Measurements from ENCODE around the gene BRAP. TPM values are rescaled to one million over a fixed set of nuclear protein-coding genes. Genes with fewer than 3 reads are reported as not detected.

Gene BRAP
- total and polyA plus RNA-seq, 2 donors (not counting 1 experiment from before 2014, with no cell fraction given), result 19.0 to 21.4 TPM

DNA sequence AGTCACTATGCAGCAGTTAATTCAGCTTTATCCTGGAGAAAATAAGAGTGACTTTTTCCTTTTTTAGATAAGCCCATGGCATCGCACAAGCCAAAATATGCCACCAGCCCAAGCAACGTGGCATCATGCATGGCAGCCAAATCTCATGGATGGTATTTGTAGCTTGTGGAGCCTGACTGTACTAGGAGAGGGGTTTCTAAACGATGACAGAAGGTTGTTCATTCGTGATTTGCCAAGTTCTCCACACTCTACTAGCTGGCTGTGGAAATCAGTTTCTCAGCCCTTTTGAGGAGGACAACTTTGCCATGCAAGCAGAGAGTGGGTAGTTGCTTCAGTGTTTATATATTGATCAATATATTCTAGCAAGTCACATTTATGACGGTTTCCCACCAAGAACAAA, 45.2 kb downstream of the BRAP start:
- Histone ChIP-seq H3K36me3 (ENCODE audit: control insufficient read depth, insufficient read depth, low read length) (peaks cover 5% of the 10 kb centered on the region), H3K27me3 (ENCODE audit: control insufficient read depth, insufficient read depth, low read length) (no peaks in the 10 kb centered on the region), H3K9ac (ENCODE audit: insufficient read depth, low read length) (no peak overlapping the region), H2AFZ (ENCODE audit: low read length) (no peak overlapping the region), H4K20me1 (ENCODE audit: control insufficient read depth, extremely low read depth, insufficient read depth, low read length) (no peaks in the 10 kb centered on the region), H3K4me2 (ENCODE audit: extremely low read depth, insufficient read depth, low read length) (no peak overlapping the region), H3K27ac (ENCODE audit: insufficient read depth, low read length) (no peak overlapping the region), H3K4me1 (ENCODE audit: control insufficient read depth, extremely low read depth, insufficient read depth, low read length) (peaks cover 21% of the 10 kb centered on the region), H3K79me2 (ENCODE audit: control insufficient read depth, insufficient read depth, low read length) (no peaks in the 10 kb centered on the region), H3K9me3 (ENCODE audit: control insufficient read depth, insufficient read depth, low read depth, low read length) (no peaks in the 10 kb centered on the region), H3K4me3 (replicated peaks in 1 of 4; ENCODE audit: control extremely low read depth in 1 of 4, insufficient read depth in 1 of 4, low read depth in 3 of 4, low read length in 4 of 4) (no peak overlapping the region)
- DNase-seq (ENCODE audit: low read depth in 2 of 2), result no peak
- TF ChIP-seq CTCF (conservative IDR thresholded peaks at IDR 0.05 in 1 of 2, IDR thresholded peaks at IDR 0.05 in 1 of 2; ENCODE audit: low read depth in 1 of 2, low read length in 2 of 2) (no peak), EZH2 (IDR thresholded peaks at IDR 0.05; ENCODE audit: low read length, missing control alignments) (no peak)

- no peak overlapping the region for H3K9ac ChIP-seq (ENCODE audit: insufficient read depth, low read length)
- H3K79me2 ChIP-seq (ENCODE audit: control insufficient read depth, insufficient read depth, low read length), result no peaks in the 10 kb centered on the region
- H3K36me3 ChIP-seq (ENCODE audit: control insufficient read depth, insufficient read depth, low read length), result no peaks in the 10 kb centered on the region
- no peak overlapping the region for H3K27ac ChIP-seq (ENCODE audit: insufficient read depth, low read length)
- TF ChIP-seq EZH2 (IDR thresholded peaks at IDR 0.05; ENCODE audit: low read length, missing control alignments), result no peak
- no peak for TF ChIP-seq CTCF (conservative IDR thresholded peaks at IDR 0.05 in 1 of 2, IDR thresholded peaks at IDR 0.05 in 1 of 2; ENCODE audit: low read depth in 1 of 2, low read length in 2 of 2)
- no peak overlapping the region for H3K4me3 ChIP-seq (replicated peaks in 1 of 4; ENCODE audit: control extremely low read depth in 1 of 4, insufficient read depth in 1 of 4, low read depth in 3 of 4, low read length in 4 of 4)
- no peak overlapping the region for H2AFZ ChIP-seq (ENCODE audit: low read length)
- H3K27me3 ChIP-seq (ENCODE audit: control insufficient read depth, insufficient read depth, low read length), result no peaks in the 10 kb centered on the region
- H3K4me2 ChIP-seq (ENCODE audit: extremely low read depth, insufficient read depth, low read length), result no peak overlapping the region
- peaks cover 15% of the 10 kb centered on the region for H3K4me1 ChIP-seq (ENCODE audit: control insufficient read depth, extremely low read depth, insufficient read depth, low read length)
- H3K9me3 ChIP-seq (ENCODE audit: control insufficient read depth, insufficient read depth, low read depth, low read length), result no peaks in the 10 kb centered on the region
- H4K20me1 ChIP-seq (ENCODE audit: control insufficient read depth, extremely low read depth, insufficient read depth, low read length), result no peaks in the 10 kb centered on the region
- peak; percentile 6 to 76 for DNase-seq (ENCODE audit: low read depth in 2 of 2)
Observed at GRCh38 chr12:111638556-111638955, 47.2 kb downstream of the BRAP start.

DNA sequence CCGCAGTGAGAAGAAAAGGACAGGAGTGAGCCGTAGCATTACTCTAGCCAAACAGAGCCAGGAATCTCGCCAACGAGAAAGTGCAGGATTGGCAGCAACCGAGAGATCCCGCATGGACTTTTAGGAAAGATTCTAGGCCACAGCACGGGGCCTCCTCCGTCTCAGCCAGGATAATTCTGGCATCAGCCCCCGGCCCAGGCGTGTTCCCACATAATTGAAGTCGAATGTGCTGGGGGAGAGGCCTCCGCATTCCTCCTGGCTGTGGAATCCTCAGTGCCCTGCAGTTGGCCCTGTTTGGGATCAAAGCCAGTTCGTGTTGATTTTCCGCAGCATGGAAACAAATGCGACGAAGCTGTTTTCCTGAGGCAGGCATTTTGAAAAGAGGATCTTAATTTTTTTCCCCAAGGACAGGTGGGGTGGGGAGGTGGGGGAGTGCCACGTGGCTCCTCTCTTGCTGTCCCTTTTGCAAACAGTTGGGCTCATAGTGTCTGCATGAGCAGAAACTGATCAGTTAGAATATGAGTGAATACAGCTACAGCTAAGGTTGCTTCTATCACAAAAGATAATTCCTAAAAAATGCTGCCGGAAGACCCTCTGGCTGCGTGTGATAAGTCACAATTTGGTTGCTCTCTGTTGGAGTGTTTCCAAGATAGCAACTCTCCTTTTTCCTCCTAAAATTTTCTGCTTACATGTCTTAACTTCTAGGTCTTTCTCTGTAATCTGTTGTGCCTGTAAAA, 49.4 kb downstream of the BRAP start:
- Histone ChIP-seq H3K9ac (ENCODE audit: insufficient read depth, low read length) (no peak overlapping the region), H3K36me3 (ENCODE audit: control insufficient read depth, insufficient read depth, low read length) (no peaks in the 10 kb centered on the region), H3K4me3 (replicated peaks in 1 of 4; ENCODE audit: control extremely low read depth in 1 of 4, insufficient read depth in 1 of 4, low read depth in 3 of 4, low read length in 4 of 4) (no peak overlapping the region), H3K27ac (ENCODE audit: insufficient read depth, low read length) (no peak overlapping the region), H3K79me2 (ENCODE audit: control insufficient read depth, insufficient read depth, low read length) (no peaks in the 10 kb centered on the region), H3K4me2 (ENCODE audit: extremely low read depth, insufficient read depth, low read length) (peak overlapping the region; percentile 60), H2AFZ (ENCODE audit: low read length) (peak overlapping the region; percentile 44), H4K20me1 (ENCODE audit: control insufficient read depth, extremely low read depth, insufficient read depth, low read length) (no peaks in the 10 kb centered on the region), H3K9me3 (ENCODE audit: control insufficient read depth, insufficient read depth, low read depth, low read length) (no peaks in the 10 kb centered on the region), H3K4me1 (ENCODE audit: control insufficient read depth, extremely low read depth, insufficient read depth, low read length) (peaks cover 8% of the 10 kb centered on the region), H3K27me3 (ENCODE audit: control insufficient read depth, insufficient read depth, low read length) (no peaks in the 10 kb centered on the region)
- DNase-seq (ENCODE audit: low read depth in 2 of 2), result peak; percentile 80 to 82
- TF ChIP-seq CTCF (conservative IDR thresholded peaks at IDR 0.05 in 1 of 2, IDR thresholded peaks at IDR 0.05 in 1 of 2; ENCODE audit: low read depth in 1 of 2, low read length in 2 of 2) (no peak), EZH2 (IDR thresholded peaks at IDR 0.05; ENCODE audit: low read length, missing control alignments) (no peak)

All from fibroblast of lung (primary cell).